PC-3 (cell line): ENCODE data around the gene OMA1.

ENCODE experiments used
- CTCF ChIP-seq: fragments of 300-600 bp; sonication (generic); conservative IDR thresholded peaks from 2 replicates; pipeline ENCODE4 v1.5.1; 2017; ENCODE audit warnings: antibody characterized with exemption, low read depth, mild to moderate bottlenecking, low read length
- EZH2 ChIP-seq: fragments of 300-600 bp; sonication (generic); IDR thresholded peaks from one replicate; pipeline ENCODE4 v1.6.1; 2017; ENCODE audit warnings: antibody characterized with exemption, mild to moderate bottlenecking, low read length; ENCODE audit not compliant: unreplicated experiment

- no peak for TF ChIP-seq CTCF
- TF ChIP-seq EZH2, result no peak
Measured at GRCh38 chr1:58443986-58444868, 102.3 kb downstream of the OMA1 start.
